Measurements from ENCODE around the gene VSX1. TPM values are rescaled to one million over a fixed set of nuclear protein-coding genes. Genes with fewer than 3 reads are reported as not detected.

Gene VSX1
- total and polyA plus RNA-seq, 11 donors: 0.19 to 0.96 (median 0.49) TPM; not detected in 5

GRCh38 chr20:25025986-25026605 is 55.8 kb downstream of the VSX1 start:
- Histone ChIP-seq H3K4me3 (no peak overlapping the region), H3K27ac (peak overlapping the region in 3 of 12 donors; percentile 11 to 71 (median 24)), H3K36me3 (peaks cover 0 to 53% (median 33%) of the 10 kb centered on the region in 9 donors), H3K4me1 (peaks cover 0 to 66% (median 24%) of the 10 kb centered on the region in 12 donors), H3K9me3 (no peaks in the 10 kb centered on the region), H3K27me3 (no peaks in the 10 kb centered on the region)
- WGBS, 4 donors: 66 to 87% (median 72%) methylated on average over 3 to 4 of the region's 4 CpGs
- ATAC-seq: peak in 3 of 4 donors; percentile 19 to 49 (median 34)
- TF ChIP-seq CTCF (IDR thresholded peaks at IDR 0.05) (no peak), POLR2A (IDR thresholded peaks at IDR 0.05) (no peak)
- intact Hi-C loops (cut with DNase I): loop anchor here in 1 of 10 donors (5.0 kb wide), 1 partner anchor 36 kb away; no protein-coding TSS in a partner anchor
- DNase-seq: peak in 4 of 5 donors; percentile 28 to 43 (median 33)

Other genes starting within 250 kb of the VSX1 start
- gene CST7, start 132.9 kb downstream of the VSX1 start, total RNA-seq: 1 to 10 TPM in 5 of 9 donors, under 1 TPM in 4; 0.35 to 8.4 (median 1.5) TPM
- gene CST7, start 132.9 kb downstream of the VSX1 start, polyA plus RNA-seq: 1 to 10 TPM; 1.2 to 1.4 TPM
- 10 to 100 TPM; 22.6 to 61.3 (median 31.9) TPM for gene APMAP, start 89.4 kb downstream of the VSX1 start, total RNA-seq
- gene APMAP, start 89.4 kb downstream of the VSX1 start, polyA plus RNA-seq: 10 to 100 TPM; 16.2 to 58.5 TPM
- gene ACSS1, start 24.0 kb downstream of the VSX1 start, total RNA-seq: 100 to 1,000 TPM in 5 of 9 donors, 10 to 100 TPM in 4; 57.5 to 177 (median 104) TPM
- gene ACSS1, start 24.0 kb downstream of the VSX1 start, polyA plus RNA-seq: 10 to 100 TPM; 43.5 to 78.9 TPM
- 100 to 1,000 TPM in 3 of 9 donors, 10 to 100 TPM in 6; 58.7 to 139 (median 86.7) TPM for gene ENTPD6, start 113.6 kb upstream of the VSX1 start, total RNA-seq
- 100 to 1,000 TPM; 131 to 200 TPM for gene ENTPD6, start 113.6 kb upstream of the VSX1 start, polyA plus RNA-seq
- gene PYGB, start 165.9 kb upstream of the VSX1 start, total RNA-seq: 100 to 1,000 TPM; 172 to 450 (median 233) TPM
- gene PYGB, start 165.9 kb upstream of the VSX1 start, polyA plus RNA-seq: 100 to 1,000 TPM; 144 to 227 TPM